ENCODE measurements around the gene PNMA8C. TPM values are rescaled to one million over a fixed set of nuclear protein-coding genes. Genes with fewer than 3 reads are reported as not detected.

The PNMA8C gene
- total RNA-seq, 1 donor from 2014 or later = 0.98 TPM

- H3K27me3 ChIP-seq (ENCODE audit: insufficient read depth, low read length) = no peaks in the 10 kb centered on the region
- H3K27ac ChIP-seq (ENCODE audit: low read depth, low read length) = no peak overlapping the region
- no peaks in the 10 kb centered on the region for H3K79me2 ChIP-seq (ENCODE audit: insufficient read depth, low read length)
- Mint-ChIP-seq H3K27ac (ENCODE audit: unreplicated experiment) (no peak overlapping the region), H3K4me3 (ENCODE audit: unreplicated experiment) (no peak overlapping the region), H3K27me3 (ENCODE audit: low read depth, unreplicated experiment) (no peaks in the 10 kb centered on the region), H3K36me3 (ENCODE audit: low read depth, unreplicated experiment) (peaks cover 43% of the 10 kb centered on the region), H3K4me1 (ENCODE audit: low read depth, unreplicated experiment) (peaks cover 6% of the 10 kb centered on the region), H3K9me3 (ENCODE audit: unreplicated experiment) (no peaks in the 10 kb centered on the region)
- no peak overlapping the region for H3K4me2 ChIP-seq (ENCODE audit: low read length)
- FAIRE-seq = no peak
- H3K9ac ChIP-seq (ENCODE audit: low read length) = no peak overlapping the region
- H3K36me3 ChIP-seq (ENCODE audit: insufficient read depth, low read length) = peaks cover 13% of the 10 kb centered on the region
- no peak overlapping the region for H2AFZ ChIP-seq (ENCODE audit: low read depth, low read length)
- no peak for TF ChIP-seq EZH2 (IDR thresholded peaks at IDR 0.05; ENCODE audit: insufficient read depth, low read length)
- no peak for DNase-seq (ENCODE audit: low read depth)
- H4K20me1 ChIP-seq (ENCODE audit: insufficient read depth, low read length) = no peaks in the 10 kb centered on the region
- H3K4me1 ChIP-seq (ENCODE audit: insufficient read depth, low read length) = peaks cover 5% of the 10 kb centered on the region
- H3K4me3 ChIP-seq (ENCODE audit: insufficient read depth, low read depth, low read length) = no peak overlapping the region
- peaks cover 5% of the 10 kb centered on the region for H3K9me3 ChIP-seq (ENCODE audit: insufficient read depth, low read depth, low read length)
Observed at GRCh38 chr19:46390866-46391265, 37.9 kb downstream of the PNMA8C start.

- FAIRE-seq = no peak
- peaks cover 13% of the 10 kb centered on the region for H3K36me3 ChIP-seq (ENCODE audit: insufficient read depth, low read length)
- Mint-ChIP-seq H3K4me1 (ENCODE audit: low read depth, unreplicated experiment) (peaks cover 6% of the 10 kb centered on the region), H3K9me3 (ENCODE audit: unreplicated experiment) (no peaks in the 10 kb centered on the region), H3K36me3 (ENCODE audit: low read depth, unreplicated experiment) (peaks cover 44% of the 10 kb centered on the region), H3K4me3 (ENCODE audit: unreplicated experiment) (no peak overlapping the region), H3K27ac (ENCODE audit: unreplicated experiment) (no peak overlapping the region), H3K27me3 (ENCODE audit: low read depth, unreplicated experiment) (no peaks in the 10 kb centered on the region)
- no peak overlapping the region for H3K4me2 ChIP-seq (ENCODE audit: low read length)
- no peak overlapping the region for H3K9ac ChIP-seq (ENCODE audit: low read length)
- H2AFZ ChIP-seq (ENCODE audit: low read depth, low read length) = no peak overlapping the region
- no peaks in the 10 kb centered on the region for H3K27me3 ChIP-seq (ENCODE audit: insufficient read depth, low read length)
- H4K20me1 ChIP-seq (ENCODE audit: insufficient read depth, low read length) = no peaks in the 10 kb centered on the region
- no peak for DNase-seq (ENCODE audit: low read depth)
- peaks cover 5% of the 10 kb centered on the region for H3K9me3 ChIP-seq (ENCODE audit: insufficient read depth, low read depth, low read length)
- no peak for TF ChIP-seq EZH2 (IDR thresholded peaks at IDR 0.05; ENCODE audit: insufficient read depth, low read length)
- no peak for TF ChIP-seq CTCF (IDR thresholded peaks at IDR 0.05; ENCODE audit: insufficient read depth, low read depth, low read length)
- H3K27ac ChIP-seq (ENCODE audit: low read depth, low read length) = no peak overlapping the region
- H3K79me2 ChIP-seq (ENCODE audit: insufficient read depth, low read length) = no peaks in the 10 kb centered on the region
- peaks cover 5% of the 10 kb centered on the region for H3K4me1 ChIP-seq (ENCODE audit: insufficient read depth, low read length)
- no peak overlapping the region for H3K4me3 ChIP-seq (ENCODE audit: insufficient read depth, low read depth, low read length)
Observed at GRCh38 chr19:46390121-46390858, 38.4 kb downstream of the PNMA8C start.

GRCh38 chr19:46388311-46389095 lies 40.2 kb downstream of the PNMA8C start:
- FAIRE-seq = no peak
- Histone ChIP-seq H3K79me2 (ENCODE audit: insufficient read depth, low read length) (no peaks in the 10 kb centered on the region), H3K4me2 (ENCODE audit: low read length) (no peak overlapping the region), H3K36me3 (ENCODE audit: insufficient read depth, low read length) (peaks cover 16% of the 10 kb centered on the region), H3K27ac (ENCODE audit: low read depth, low read length) (no peak overlapping the region), H4K20me1 (ENCODE audit: insufficient read depth, low read length) (no peaks in the 10 kb centered on the region), H3K4me1 (ENCODE audit: insufficient read depth, low read length) (peaks cover 5% of the 10 kb centered on the region), H3K9ac (ENCODE audit: low read length) (no peak overlapping the region), H3K27me3 (ENCODE audit: insufficient read depth, low read length) (no peaks in the 10 kb centered on the region), H3K9me3 (ENCODE audit: insufficient read depth, low read depth, low read length) (peaks cover 5% of the 10 kb centered on the region), H2AFZ (ENCODE audit: low read depth, low read length) (no peak overlapping the region), H3K4me3 (ENCODE audit: insufficient read depth, low read depth, low read length) (no peak overlapping the region)
- DNase-seq (ENCODE audit: low read depth) = no peak
- no peak overlapping the region for H3K4me3 Mint-ChIP-seq (ENCODE audit: unreplicated experiment)
- no peak for TF ChIP-seq EZH2 (IDR thresholded peaks at IDR 0.05; ENCODE audit: insufficient read depth, low read length)
- TF ChIP-seq CTCF (IDR thresholded peaks at IDR 0.05; ENCODE audit: insufficient read depth, low read depth, low read length) = no peak
- H3K27me3 Mint-ChIP-seq (ENCODE audit: low read depth, unreplicated experiment) = no peaks in the 10 kb centered on the region
- H3K27ac Mint-ChIP-seq (ENCODE audit: unreplicated experiment) = no peak overlapping the region
- H3K4me1 Mint-ChIP-seq (ENCODE audit: low read depth, unreplicated experiment) = peaks cover 6% of the 10 kb centered on the region
- H3K9me3 Mint-ChIP-seq (ENCODE audit: unreplicated experiment) = no peaks in the 10 kb centered on the region
- H3K36me3 Mint-ChIP-seq (ENCODE audit: low read depth, unreplicated experiment) = peaks cover 45% of the 10 kb centered on the region

Measured in astrocyte (in vitro differentiated cells and primary cell).